HFFc6 (cell line): ENCODE data around the gene CARD9. TPM values are rescaled to one million over a fixed set of nuclear protein-coding genes. Genes with fewer than 3 reads are reported as not detected.

Source experiments
- DNase-seq: peaks from one replicate; pipeline ENCODE4 v3.0.0-alpha.2; 2018
- H3K27ac Mint-ChIP-seq: 2 replicates; pipeline ENCODE4 v1.8.0; 2020; ENCODE audit warnings: mild to moderate bottlenecking, mixed read lengths
- H3K27me3 Mint-ChIP-seq: 2 replicates; pipeline ENCODE4 v1.8.0; 2021; ENCODE audit warnings: mild to moderate bottlenecking, moderate library complexity, mixed read lengths; ENCODE audit not compliant: insufficient read depth
- H3K36me3 Mint-ChIP-seq: 2 replicates; pipeline ENCODE4 v1.8.0; 2021; ENCODE audit warnings: low read depth, mixed read lengths
- H3K4me1 Mint-ChIP-seq: 2 replicates; pipeline ENCODE4 v1.8.0; 2020; ENCODE audit warnings: low read depth, mixed read lengths
- H3K4me3 Mint-ChIP-seq: 2 replicates; pipeline ENCODE4 v1.8.0; 2020; ENCODE audit warnings: mild to moderate bottlenecking, moderate library complexity, mixed read lengths
- H3K9me3 Mint-ChIP-seq: 2 replicates; pipeline ENCODE4 v1.8.0; 2020; ENCODE audit warnings: mild to moderate bottlenecking, mixed read lengths
- CTCF ChIP-seq: fragments of 200-600 bp; sonication (generic); IDR thresholded peaks from 2 replicates; pipeline ENCODE4 v1.5.0; 2021; ENCODE audit warnings: antibody characterized with exemption, mild to moderate bottlenecking
- long read RNA-seq: library from polyadenylated mRNA; unstranded; transcript quantifications from one replicate; pipeline ENCODE4 v2.0.0, GENCODE V29; 2019
- total RNA-seq, 6 experiments: library from RNA; stranded (reverse); fragmentation: NEBNext Ultra II Directional; extraction: Animal tissue kit (Norgen Biotek cat#: 25700); gene quantifications; 2 replicates in 1 of 6; 3 replicates in 5 of 6; pipeline ENCODE4 v1.2.3, GENCODE V29; 2021

The CARD9 gene
- 10 to 100 TPM in 2 of 6 experiments, 1 to 10 TPM in 4; 2.9 to 19.0 (median 3.2) TPM for total RNA-seq
- long read RNA-seq, transcript CARD9-201 (13 exons, 2,123 nt), result major isoform, 17 of 41 reads
- long read RNA-seq, partial matches to known transcripts, result 11 of 41 reads
- long read RNA-seq, other reads (novel, unspliced or antisense), result 13 of 41 reads

- no peaks in the 10 kb centered on the region; the same call in 1 of the 2 replicates for H3K36me3 Mint-ChIP-seq
- no peaks in the 10 kb centered on the region for H3K9me3 Mint-ChIP-seq
- peaks cover 2% of the 10 kb centered on the region; the same call in 1 of the 2 replicates for H3K27me3 Mint-ChIP-seq
- peaks cover 13% of the 10 kb centered on the region for H3K4me1 Mint-ChIP-seq
- peak; percentile 50 for DNase-seq
- H3K27ac Mint-ChIP-seq, result peak within 1 kb of the TSS; percentile 90
- no peak for TF ChIP-seq CTCF
- peak within 1 kb of the TSS; percentile 83 for H3K4me3 Mint-ChIP-seq
These were observed at the start of gene CARD9 for GRCh38 chr9:136373300-136374182. TSS of gene CARD9 (minus strand) at chr9:136373669. CDS start at chr9:136372078, 1,591 bp downstream.

DNA sequence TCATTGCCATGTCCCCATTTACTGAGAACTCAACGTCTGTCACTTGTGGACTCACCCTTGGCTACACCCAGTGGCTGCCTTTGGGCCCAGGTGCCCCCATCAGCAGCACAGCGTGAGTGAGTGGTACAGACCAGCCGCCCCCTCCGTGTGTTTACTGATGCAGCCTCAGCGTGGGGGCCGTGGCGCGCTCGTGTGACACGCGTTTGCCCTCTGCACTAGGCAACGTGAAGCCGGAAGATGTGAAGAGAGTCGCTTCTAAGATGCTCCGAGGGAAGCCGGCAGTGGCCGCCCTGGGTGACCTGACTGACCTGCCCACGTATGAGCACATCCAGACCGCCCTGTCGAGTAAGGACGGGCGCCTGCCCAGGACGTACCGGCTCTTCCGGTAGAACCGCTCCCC, 49.4 kb upstream of the CARD9 start:
- no peak overlapping the region; the same call in 1 of the 2 replicates for H3K4me3 Mint-ChIP-seq
- H3K27me3 Mint-ChIP-seq, result peaks cover 4% of the 10 kb centered on the region

DNA sequence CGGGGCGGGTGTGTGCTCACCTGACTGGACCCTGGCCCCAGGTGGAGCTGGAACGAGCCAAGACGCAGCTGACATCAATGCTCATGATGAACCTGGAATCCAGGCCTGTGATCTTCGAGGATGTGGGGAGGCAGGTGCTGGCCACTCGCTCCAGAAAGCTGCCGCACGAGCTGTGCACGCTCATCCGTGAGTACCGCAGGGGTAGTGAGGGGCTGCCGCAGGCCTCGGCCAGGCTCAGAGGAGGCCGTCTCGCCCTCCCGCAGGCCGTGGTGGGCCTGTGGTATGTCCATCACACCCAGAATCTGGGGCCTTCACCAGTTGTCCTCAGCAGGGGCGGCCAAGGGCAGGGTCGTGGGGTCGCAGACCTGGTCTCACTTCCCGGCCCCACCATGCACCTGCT, 48.3 kb upstream of the CARD9 start:
- H3K4me3 Mint-ChIP-seq, result no peak overlapping the region
- TF ChIP-seq CTCF, result no peak
- peaks cover 19% of the 10 kb centered on the region for H3K36me3 Mint-ChIP-seq
- DNase-seq, result no peak
- H3K9me3 Mint-ChIP-seq, result no peaks in the 10 kb centered on the region
- no peaks in the 10 kb centered on the region for H3K4me1 Mint-ChIP-seq
- H3K27ac Mint-ChIP-seq, result no peak overlapping the region
- H3K27me3 Mint-ChIP-seq, result peaks cover 7% of the 10 kb centered on the region

More for the DNA sequence above, 49.4 kb upstream of the CARD9 start:
- no peak for TF ChIP-seq CTCF
- Mint-ChIP-seq H3K9me3 (no peaks in the 10 kb centered on the region), H3K36me3 (peaks cover 18% of the 10 kb centered on the region), H3K27ac (no peak overlapping the region), H3K4me1 (no peaks in the 10 kb centered on the region)
- no peak for DNase-seq

DNA sequence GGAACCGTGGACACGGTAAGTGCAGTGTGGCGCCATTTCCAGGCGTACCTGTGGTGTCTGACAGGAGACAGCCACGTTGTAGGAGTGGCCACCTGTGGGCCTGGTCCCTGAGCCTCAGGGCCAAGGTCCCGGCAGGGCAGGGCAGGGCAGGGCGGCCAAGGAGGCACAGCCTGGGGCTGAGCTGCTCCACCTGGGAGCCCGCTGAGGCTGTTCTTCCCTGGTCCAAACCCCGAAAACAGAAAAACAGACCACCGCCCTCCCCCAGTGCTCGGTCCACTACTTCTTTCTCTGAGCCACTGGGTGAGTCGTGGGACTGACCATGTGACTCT, 45.6 kb upstream of the CARD9 start:
- H3K27ac Mint-ChIP-seq, result no peak overlapping the region
- no peaks in the 10 kb centered on the region for H3K4me1 Mint-ChIP-seq
- no peaks in the 10 kb centered on the region for H3K9me3 Mint-ChIP-seq
- H3K27me3 Mint-ChIP-seq, result peaks cover 5% of the 10 kb centered on the region
- DNase-seq, result no peak
- no peak overlapping the region for H3K4me3 Mint-ChIP-seq
- H3K36me3 Mint-ChIP-seq, result peaks cover 30% of the 10 kb centered on the region
- no peak for TF ChIP-seq CTCF

DNA sequence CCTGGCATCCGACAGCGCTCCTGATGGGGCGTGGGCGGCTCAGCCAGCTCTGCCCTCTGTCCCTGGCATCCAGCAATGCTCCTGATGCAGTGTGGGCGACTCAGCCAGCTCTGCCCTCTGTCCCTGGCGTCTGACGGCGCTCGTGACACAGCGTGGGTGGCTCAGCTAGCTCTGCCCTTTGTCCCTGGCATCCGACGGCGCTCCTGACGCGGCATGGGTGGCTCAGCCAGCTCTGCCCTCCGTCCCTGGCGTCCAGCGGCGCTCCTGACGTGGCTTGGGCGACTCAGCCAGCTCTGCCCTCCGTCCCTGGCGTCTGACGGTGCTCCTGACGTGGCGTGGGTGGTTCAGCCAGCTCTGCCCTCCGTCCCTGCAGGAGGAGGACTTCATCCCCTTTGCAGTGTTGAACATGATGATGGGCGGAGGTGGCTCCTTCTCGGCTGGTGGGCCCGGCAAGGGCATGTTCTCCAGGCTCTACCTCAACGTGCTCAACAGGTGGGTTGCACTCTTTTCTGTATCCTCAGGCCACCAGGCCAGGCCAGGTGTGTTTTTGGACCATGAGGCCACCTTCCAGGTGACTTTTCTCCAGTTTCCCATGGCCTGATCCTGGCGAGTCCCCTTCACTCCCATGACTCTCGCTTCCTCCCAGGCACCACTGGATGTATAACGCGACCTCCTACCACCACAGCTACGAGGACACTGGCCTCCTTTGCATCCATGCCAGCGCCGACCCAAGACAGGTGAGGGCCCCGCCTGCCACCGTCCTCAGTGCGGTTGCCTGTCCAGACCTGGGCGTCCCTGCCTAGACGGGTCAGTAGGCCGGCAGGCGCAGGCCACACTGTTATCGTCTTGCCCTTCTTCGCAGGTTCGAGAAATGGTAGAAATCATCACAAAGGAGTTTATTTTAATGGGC, 45.0 kb upstream of the CARD9 start:
- H3K27ac Mint-ChIP-seq, result no peak overlapping the region

More for the DNA sequence above, 45.0 kb upstream of the CARD9 start:
- Mint-ChIP-seq H3K36me3 (peaks cover 35% of the 10 kb centered on the region), H3K9me3 (no peaks in the 10 kb centered on the region), H3K27me3 (peaks cover 5% of the 10 kb centered on the region), H3K4me3 (no peak overlapping the region), H3K4me1 (no peaks in the 10 kb centered on the region)
- DNase-seq, result no peak
- TF ChIP-seq CTCF, result no peak
